Neural cell (in vitro differentiated cells): ENCODE results near the gene PDE3B.

Source experiments
- EZH2 ChIP-seq: fragments of 200-600, 300-800 bp; shearing (Covaris generic), sonication (generic); IDR thresholded peaks from 2 replicates; pipeline ENCODE4 v1.6.1; 2014; ENCODE audit warnings: antibody characterized with exemption, low read length, borderline replicate concordance, mild to moderate bottlenecking; ENCODE audit not compliant: insufficient read depth, poor library complexity, severe bottlenecking
- MXI1 ChIP-seq: fragments of 450-650 bp; conservative IDR thresholded peaks from 2 replicates; pipeline ENCODE4 v1.6.1; 2014; ENCODE audit warnings: antibody characterized with exemption, mild to moderate bottlenecking; ENCODE audit not compliant: poor library complexity, severe bottlenecking
- REST ChIP-seq: IDR thresholded peaks from 2 replicates; pipeline ENCODE4 v1.6.1; 2012; ENCODE audit warnings: borderline replicate concordance

GRCh38 chr11:14622223-14622954, 21.2 kb upstream of the PDE3B start:
- TF ChIP-seq EZH2 (no peak), REST (no peak), MXI1 (no peak)
